CD4-positive, alpha-beta T cell treated with Interleukin-4 for 4 hours (primary cell): Measurements from ENCODE around the gene MED25.

Experiments
- DNase-seq: peaks from one replicate; pipeline ENCODE4 v3.0.0-alpha.2; 2020

MED25 gene

DNA sequence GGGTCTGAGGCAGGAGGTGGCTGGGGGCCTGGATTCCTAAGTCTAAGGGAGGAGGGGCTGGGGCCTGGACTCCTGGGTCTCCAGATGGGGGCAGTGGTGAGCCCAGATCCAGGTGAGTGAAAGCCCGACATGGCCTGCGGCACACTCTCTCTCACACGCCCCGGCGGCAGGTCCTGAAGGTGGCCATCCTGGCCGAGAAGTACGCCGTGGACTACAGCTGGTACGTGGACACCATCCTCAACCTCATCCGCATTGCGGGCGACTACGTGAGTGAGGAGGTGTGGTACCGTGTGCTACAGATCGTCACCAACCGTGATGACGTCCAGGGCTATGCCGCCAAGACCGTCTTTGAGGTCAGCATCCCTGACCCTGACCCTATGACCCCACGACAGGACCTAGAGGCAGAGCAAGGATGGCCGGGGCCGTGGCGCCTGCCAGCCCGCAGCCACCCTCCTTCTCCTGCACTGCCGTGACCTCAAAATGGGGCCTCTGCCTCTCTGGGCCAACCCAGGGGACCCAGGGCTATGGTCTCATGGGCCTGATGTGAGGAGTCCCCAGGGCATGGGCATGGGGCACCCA, 18.2 kb upstream of the MED25 start:
- no peak for DNase-seq

- no peak for DNase-seq
These were observed 17.3 kb upstream of the MED25 start for GRCh38 chr19:49800771-49801170.

DNA sequence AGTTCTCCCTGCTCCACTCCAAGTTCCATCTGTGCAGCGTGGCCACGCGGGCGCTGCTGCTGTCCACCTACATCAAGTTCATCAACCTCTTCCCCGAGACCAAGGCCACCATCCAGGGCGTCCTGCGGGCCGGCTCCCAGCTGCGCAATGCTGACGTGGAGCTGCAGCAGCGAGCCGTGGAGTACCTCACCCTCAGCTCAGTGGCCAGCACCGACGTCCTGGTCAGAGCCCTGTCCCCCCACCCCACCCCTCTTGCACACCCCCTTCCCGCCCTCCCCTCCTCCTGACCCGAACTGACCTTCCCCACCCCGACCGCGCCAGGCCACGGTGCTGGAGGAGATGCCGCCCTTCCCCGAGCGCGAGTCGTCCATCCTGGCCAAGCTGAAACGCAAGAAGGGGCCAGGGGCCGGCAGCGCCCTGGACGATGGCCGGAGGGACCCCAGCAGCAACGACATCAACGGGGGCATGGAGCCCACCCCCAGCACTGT, 16.6 kb upstream of the MED25 start:
- DNase-seq = no peak

DNA sequence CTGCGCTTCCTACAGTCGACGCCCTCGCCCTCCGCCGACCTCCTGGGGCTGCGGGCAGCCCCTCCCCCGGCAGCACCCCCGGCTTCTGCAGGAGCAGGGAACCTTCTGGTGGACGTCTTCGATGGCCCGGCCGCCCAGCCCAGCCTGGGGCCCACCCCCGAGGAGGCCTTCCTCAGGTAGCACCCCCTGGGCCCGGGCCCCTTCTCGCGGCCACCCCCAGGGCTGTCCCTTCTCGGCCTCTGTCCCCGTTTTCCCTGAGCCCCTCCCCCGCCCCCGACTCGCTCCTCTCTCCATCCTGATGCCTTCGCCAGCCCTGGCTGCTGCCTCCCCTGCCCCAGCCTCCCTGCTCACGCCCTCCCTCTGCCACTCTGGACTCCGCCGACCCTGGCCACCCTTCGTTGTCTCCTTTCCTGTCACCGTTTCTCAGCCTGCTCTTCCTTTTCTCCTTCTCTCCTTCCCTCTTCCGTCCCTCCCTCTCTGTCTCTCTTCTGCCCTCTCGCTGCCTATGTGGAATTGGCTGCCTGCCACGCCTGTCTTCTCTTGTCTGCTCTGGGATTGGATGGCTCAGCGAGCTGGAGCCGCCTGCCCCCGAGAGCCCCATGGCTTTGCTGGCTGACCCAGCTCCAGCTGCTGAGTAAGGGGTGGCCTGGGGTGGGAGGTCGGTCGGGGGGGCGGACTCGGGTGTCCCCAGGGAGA, 16.0 kb upstream of the MED25 start:
- DNase-seq = no peak

DNA sequence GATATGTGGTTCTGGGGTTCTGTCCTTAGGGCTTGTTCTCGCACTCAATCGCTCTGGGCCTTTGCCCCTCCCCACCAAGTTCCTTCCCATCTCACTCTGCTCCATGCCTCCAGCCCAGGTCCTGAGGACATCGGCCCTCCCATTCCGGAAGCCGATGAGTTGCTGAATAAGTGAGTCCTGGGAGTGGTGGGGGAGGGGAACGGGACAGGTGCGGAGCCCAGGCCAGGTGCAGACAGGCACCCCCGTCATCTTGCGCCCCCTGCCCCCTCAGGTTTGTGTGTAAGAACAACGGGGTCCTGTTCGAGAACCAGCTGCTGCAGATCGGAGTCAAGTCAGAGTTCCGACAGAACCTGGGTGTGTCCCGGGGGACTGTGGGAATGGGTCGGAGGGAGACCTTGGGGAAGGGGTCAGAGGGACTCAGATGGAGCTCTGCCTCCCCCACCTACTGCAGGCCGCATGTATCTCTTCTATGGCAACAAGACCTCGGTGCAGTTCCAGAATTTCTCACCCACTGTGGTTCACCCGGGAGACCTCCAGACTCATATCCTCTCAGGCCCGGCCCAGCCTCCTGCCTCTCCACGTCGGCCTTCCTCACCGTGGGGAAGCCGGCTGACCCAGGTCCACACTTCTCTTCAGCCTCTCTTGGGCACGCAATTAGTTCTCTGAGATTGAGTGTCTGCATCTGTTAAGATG, 15.1 kb upstream of the MED25 start:
- DNase-seq = no peak

GRCh38 chr19:49803529-49803856, 14.6 kb upstream of the MED25 start:
- DNase-seq = no peak

GRCh38 chr19:49805822-49806619, 12.1 kb upstream of the MED25 start:
- no peak for DNase-seq

GRCh38 chr19:49806620-49806959, 11.5 kb upstream of the MED25 start:
- no peak for DNase-seq

DNA sequence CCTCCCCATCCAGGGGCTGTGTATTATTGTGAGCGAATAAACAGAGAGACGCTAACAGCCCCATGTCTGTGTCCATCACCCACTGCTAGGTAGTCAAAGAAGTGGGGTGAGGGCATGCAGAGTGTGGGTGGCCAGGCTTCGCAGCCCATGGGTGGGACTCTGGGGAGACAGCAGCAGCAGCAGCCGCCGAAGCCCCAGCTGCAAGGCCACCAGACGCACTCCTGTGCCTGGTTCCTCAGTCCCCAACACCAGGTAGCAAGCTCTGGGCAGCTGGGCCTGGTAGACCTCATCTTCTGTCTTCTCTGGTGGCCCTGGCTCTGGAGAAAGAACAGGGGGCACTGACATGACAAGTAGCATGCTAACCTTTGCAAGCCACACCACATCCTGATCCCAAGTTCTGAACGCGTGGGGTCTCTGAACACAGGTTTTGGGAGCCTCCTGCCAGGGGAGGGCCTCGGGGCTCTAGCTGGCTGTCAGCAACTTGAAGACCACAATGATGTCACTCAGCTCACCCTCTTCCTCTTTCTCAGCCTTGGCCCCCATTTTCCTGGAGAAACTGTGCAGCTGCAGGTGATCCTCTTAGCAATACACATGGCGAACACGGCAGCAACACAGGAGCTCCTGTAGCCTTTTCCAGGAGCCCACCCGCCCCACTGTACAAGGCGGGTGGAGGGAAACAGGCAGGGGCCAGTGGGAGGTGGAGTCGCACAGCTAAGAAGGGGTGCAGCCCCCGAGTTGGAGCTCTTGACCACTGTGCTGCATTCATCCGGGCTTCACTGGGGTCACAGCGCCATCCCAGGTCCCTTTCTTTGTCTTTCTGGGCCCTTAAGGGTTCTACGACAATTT, 10.8 kb upstream of the MED25 start:
- no peak for DNase-seq

DNA sequence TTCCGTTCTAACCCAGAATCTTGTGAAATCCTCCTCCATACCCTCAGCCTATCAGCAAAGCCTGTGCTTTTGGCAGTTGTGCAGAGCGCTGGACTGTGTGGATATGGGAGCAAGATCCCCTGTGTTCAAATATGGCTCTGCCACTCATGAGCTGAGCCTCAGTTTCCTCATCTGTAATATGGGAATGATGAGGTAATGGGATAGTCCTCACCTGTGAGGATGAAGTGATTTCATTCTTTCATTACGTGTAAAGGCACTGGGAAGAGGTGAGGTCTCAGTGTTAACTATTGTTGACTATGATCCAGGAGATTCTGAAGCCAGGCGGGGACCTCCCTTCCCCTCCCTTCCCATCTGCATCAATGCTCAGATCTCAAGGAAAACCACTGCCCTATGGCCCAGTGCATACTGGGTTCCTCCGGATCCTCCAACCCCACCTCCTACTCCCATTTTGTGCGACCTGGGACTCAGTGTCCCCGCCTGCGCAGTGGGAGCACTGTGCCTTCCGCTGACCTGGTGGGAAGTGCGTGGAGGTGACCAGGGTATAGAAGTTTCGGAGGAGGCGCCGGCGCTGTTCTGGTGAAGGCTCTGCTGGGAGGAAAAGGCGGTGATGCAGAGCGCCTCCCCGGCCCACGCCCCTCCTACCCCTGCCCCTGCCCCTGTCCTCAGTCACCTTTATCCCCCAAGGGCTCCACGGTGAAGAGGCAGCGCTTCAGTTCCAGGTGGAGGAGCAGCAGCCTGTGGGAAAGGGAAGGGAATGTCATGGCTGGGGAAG, 10.0 kb upstream of the MED25 start:
- DNase-seq = no peak

DNA sequence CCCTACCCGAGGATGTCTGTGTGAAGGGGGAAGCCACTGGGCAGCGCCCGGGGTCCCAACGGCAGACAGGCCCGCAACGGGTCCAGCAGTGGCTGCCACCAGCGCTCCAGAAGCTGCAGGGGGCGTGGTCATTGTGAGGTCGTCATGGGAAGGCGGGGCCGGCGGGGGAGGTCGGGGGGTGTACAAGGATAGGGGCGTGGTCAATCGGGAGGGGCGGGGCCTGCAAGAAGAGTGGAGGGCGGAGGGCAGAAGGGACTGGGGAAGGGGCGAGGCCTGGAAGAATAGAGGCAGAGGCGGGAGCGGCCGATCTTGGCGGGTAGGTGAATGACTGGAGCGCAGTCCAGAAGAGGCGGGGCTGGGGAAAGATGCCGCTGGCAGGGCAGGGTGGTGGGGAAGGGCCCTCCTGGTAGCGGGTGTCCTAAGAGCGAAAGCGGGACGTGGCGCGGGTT, 9.4 kb upstream of the MED25 start:
- DNase-seq = peak; percentile 86

DNA sequence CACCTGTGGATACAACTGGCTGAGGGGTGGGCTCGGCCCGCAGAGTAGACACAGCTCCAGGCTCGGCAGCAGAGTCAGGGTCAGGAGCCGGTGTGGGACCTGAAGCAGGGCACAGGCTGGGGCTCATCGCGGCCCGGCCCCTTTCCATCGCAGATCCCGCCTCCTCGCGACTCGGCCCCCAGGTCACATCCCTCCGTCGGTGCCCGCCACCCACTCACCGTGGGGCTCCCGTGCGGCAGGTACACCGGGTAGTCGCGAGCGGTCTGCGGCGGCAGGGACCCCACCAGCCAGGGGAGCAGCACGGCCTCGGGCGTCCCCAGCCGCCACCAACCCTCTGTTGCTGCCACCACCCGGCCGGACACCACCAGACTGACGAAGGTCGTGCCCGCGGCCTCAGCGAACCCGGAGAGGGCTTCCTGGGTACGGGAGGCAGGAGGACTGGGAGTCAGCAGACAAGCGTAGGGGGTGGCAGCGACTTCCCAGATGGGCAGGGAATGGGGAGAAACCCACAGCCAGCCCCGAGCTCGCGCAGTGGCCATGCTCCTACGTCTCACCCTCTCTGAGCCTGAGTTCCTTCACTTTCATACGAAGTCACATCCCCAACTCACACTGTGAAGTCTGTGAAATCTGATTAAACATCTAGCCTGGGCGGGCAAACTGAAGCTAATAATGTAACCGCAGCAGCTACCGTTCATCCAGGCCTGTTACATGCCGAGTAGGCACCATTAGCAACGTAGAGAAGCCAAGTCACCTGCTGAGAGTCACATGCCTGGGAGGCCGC, 8.7 kb upstream of the MED25 start:
- peak; percentile 51 for DNase-seq

GRCh38 chr19:49809941-49810389, 8.1 kb upstream of the MED25 start:
- DNase-seq = no peak

- no peak for DNase-seq
These were observed 6.8 kb upstream of the MED25 start for GRCh38 chr19:49811328-49811727.

GRCh38 chr19:49812452-49812996, 5.6 kb upstream of the MED25 start:
- no peak for DNase-seq

DNA sequence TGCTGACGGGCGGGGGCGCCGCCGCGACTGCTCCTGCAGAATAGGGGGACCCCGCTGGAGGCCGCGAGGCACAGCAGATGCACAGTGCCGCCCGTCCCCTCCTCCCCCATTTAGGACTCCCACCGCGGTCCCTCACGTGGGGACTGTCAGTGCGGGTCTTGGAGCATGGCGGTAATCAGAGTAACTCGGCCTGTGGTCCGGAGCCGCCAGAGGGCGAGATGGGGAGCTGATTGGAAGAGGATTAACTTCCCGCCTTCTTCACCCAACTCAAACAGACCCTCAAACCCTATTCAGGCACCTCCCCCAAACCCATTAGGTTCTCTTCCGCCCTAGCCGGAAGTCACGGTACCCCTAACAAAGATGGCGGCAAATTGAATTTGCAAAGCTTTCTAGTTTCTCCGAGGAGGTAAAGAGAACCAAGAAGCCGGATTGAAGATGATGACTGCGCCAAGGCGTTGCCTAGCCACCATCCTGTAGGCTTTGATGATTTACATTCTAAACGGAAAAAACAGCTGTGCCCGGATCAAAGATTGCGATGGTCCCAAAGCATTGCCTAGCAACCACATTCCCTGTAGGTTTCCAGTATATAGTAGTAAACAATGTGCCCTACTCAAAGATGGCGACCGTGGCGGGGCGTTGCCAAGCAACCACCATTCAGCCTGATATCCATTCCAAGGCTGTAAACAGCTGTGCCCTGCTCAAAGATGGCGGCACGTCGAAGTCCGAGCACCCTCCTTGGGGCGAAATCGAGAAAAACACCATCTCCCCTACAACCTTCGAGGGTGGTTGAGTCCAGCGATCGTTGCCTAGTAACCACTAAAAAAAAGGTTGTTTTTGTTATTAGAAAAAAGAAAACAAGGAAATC, 4.9 kb upstream of the MED25 start, which contains the start of gene FUZ:
FUZ (minus strand) TSS at position 296 of the 865 bp plus-strand sequence; CDS start at position 110, 186 bp downstream.
- peak; percentile 100 for DNase-seq

DNA sequence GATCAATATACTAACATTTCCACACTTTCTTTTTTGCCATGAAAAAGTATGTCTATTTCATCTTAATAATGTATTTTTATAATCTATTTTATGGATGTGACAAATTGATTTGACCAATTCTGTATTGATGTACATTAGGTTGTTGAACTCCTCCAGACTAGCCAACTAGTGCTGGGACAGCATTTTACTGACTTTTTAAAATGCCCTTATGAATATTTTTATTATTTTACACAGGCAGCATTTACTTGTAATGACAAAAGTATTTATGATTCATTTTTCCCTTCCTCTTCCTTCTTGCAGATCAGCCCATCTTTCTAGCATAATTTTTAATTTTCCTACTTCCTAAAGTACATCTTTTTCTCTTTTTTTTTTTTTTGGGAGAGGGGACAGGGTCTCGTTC, 4.1 kb upstream of the MED25 start:
- peak; percentile 9 for DNase-seq

DNA sequence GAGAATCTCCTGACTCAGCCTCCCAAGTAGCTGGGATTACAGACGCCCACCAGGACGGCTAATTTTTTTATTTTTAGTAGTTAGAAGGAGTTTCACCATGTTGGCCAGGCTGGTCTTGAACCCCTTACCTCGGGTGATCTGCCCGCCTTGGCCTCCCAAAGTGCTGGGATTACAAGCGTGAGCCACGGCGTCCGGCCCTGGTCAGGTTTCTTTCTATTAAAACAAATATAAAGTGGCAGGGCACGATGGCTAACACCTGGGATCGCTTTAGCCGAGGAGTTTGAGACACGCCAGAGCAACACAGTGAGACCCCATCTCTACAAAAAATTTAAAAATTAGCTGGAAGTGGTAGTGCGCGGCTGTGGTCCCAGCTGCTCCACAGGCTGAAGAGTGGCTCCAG, 1.5 kb upstream of the MED25 start:
- no peak for DNase-seq

- no peak for DNase-seq
These were observed 721 bp downstream of the MED25 start for GRCh38 chr19:49818649-49819370.
